Dedifferentiated amniotic fluid mesenchymal stem cell (primary cell): ENCODE data around the gene ZNF668.
"Not testable (repeated sequence)": the region's sequence is repeated elsewhere in the genome, so short reads cannot be mapped to it uniquely, and the experiment has no call there.

Experiments
- DNase-seq: peaks from one replicate; pipeline ENCODE4 v3.0.0-alpha.2; 2016; ENCODE audit errors: extremely low spot score

The ZNF668 gene

GRCh38 chr16:31100876-31101641 is 27.0 kb upstream of the ZNF668 start:
- not testable (repeated sequence) for DNase-seq

GRCh38 chr16:31099860-31100638 is 26.0 kb upstream of the ZNF668 start:
- DNase-seq, result no peak

- peak; percentile 98 for DNase-seq
These were observed 20.5 kb upstream of the ZNF668 start, which contains the start of gene VKORC1 for GRCh38 chr16:31094424-31095120. TSS of gene VKORC1 (minus strand) at chr16:31094797. CDS start at chr16:31094729, 68 bp downstream.

- no peak for DNase-seq
These were observed 20.0 kb upstream of the ZNF668 start for GRCh38 chr16:31094088-31094423.

- DNase-seq, result no peak
These were observed 19.2 kb upstream of the ZNF668 start for GRCh38 chr16:31093132-31093703.

GRCh38 chr16:31092330-31092729 is 18.3 kb upstream of the ZNF668 start:
- DNase-seq, result no peak

- DNase-seq, result no peak
These were observed 16.5 kb upstream of the ZNF668 start for GRCh38 chr16:31090540-31090939.

GRCh38 chr16:31089199-31089598 is 15.2 kb upstream of the ZNF668 start:
- no peak for DNase-seq

- DNase-seq, result no peak
These were observed 14.6 kb upstream of the ZNF668 start, which contains the start of gene PRSS53 for GRCh38 chr16:31088459-31089183. TSS of gene PRSS53 (minus strand) at chr16:31088943. CDS start at chr16:31088809, 134 bp downstream.

- DNase-seq, result no peak
These were observed 13.9 kb upstream of the ZNF668 start for GRCh38 chr16:31087971-31088370.

GRCh38 chr16:31087481-31087880 is 13.4 kb upstream of the ZNF668 start:
- DNase-seq, result no peak

- DNase-seq, result no peak
These were observed 12.5 kb upstream of the ZNF668 start for GRCh38 chr16:31086629-31086906.

GRCh38 chr16:31085873-31086628 is 12.0 kb upstream of the ZNF668 start:
- no peak for DNase-seq

- no peak for DNase-seq
These were observed 11.4 kb upstream of the ZNF668 start for GRCh38 chr16:31085411-31085810.

GRCh38 chr16:31084584-31085302 is 10.7 kb upstream of the ZNF668 start:
- DNase-seq, result no peak

- no peak for DNase-seq
These were observed 9.9 kb upstream of the ZNF668 start for GRCh38 chr16:31083981-31084380.

GRCh38 chr16:31083556-31083955 is 9.5 kb upstream of the ZNF668 start:
- DNase-seq, result no peak

GRCh38 chr16:31083081-31083480 is 9.0 kb upstream of the ZNF668 start:
- DNase-seq, result no peak

- DNase-seq, result no peak
These were observed 8.5 kb upstream of the ZNF668 start for GRCh38 chr16:31082368-31083045.
